ENCODE measurements around the gene P2RX2.

Gene P2RX2

DNA sequence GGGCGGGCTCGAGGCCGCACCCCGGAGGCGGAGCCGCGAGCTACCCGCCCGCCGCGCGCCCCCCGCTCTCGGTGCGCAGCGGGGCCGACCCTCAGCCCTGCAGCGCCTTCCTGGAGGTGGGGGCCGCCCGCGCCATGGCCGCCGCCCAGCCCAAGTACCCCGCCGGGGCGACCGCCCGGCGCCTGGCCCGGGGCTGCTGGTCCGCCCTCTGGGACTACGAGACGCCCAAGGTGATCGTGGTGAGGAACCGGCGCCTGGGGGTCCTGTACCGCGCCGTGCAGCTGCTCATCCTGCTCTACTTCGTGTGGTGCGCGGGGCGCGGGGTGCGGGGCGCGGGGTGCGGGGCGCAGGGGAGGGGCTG lies at the start of gene P2RX2:
Gene P2RX2, plus strand, starts transcription at position 94 of the 361 bp plus-strand sequence. Its CDS starts 41 bp downstream, at position 135.
- DNase-seq = no peak

DNA sequence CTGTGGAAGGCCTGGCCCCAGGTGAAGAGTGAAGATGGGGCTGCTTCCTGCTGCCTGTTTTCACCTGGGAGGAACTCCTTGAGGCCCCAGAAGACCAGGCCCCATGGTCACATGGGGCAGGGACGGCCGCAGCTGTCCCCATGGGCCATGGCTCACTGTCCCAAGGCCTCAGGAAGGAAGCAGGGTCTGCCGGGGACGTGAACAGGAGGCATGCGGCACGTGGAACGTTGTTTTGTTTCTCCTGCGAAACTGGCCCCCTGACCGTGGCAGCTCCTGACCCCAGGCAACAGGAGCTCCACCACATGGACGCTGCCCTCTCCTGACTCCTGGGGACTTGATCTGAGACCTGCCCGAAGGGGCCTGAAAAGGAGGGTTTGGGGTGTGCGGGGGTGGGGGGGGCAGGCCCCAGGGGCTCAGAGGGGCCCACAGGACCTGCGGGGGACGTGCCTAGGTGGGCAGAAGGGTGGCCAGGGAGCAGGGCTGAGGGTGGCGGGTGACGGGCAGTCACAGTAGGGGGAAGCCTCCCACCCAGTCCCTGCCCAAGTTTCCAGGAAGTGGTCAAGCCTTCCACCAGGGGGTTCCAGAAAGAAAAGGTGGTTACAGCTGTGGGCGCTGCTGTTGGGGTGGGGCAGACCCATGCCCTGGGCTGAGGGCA lies 49.6 kb upstream of the P2RX2 start:
- no peak for DNase-seq

DNA sequence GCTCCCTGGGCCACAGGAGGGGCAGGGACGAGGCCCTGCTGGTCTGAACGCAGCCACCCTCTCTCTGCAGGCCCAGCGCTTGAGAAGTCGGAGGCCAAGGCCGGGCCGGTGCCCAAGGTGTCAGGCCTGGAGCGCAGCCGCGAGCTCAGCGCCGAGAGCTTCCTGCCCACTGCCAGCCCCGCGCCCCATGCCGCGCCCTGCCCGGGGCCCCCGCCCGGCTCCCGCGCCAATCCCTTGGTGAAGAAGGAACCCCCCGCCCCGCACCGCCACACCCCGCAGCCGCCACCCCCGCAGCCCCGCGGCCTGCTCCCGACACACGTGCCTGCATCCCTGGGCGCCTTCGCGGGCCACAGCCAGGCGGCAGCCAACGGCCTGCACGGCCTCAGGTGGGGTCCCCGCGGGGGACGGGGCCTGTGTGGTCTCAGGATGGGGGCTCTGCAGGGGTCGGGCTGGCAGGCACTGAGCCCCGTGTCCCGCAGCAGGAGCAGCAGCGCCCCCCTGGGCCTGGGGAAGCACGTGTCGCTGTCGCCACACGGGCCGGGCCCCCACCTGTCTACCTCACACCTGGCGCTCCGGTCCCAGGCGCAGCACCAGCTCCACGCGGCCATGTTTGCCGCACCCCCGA lies 48.6 kb upstream of the P2RX2 start:
- DNase-seq = no peak

DNA sequence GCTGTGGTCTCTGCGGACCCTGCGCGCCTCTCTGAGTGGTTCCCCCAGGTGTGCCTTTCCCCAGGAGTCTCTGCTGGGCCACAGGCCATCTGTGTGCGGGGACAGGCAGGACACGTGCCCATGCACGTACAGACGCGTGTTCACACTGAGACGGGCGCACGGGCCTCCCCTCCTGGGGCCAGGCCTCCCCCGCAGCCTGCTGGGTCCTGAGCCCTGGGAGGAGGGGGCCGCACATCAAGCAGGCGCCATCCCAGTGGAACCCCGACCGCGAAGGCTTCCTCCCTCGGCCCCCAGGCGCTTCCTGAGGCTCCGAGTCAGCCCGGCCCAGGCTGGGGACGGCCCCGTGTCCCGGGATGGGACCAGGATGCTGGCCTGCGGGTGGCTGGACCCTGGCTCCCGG lies 47.9 kb upstream of the P2RX2 start:
- DNase-seq = no peak

DNA sequence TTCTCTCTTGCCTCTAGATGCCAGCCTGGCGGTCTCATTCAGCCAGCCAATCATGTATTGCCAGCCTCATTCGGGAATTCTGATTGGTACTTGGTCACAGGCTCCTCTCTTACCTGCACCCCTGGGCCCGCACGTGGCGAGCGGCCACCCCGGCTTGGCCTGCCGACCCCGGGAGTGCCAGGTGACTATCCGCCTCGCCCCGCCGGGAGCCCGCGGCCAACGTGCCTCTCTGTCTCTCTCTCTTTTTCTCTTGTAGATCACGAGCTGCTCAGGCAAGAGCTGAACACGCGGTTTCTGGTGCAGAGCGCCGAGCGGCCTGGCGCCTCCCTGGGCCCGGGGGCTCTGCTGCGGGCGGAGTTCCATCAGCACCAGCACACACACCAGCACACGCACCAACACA lies 47.5 kb upstream of the P2RX2 start:
- no peak for DNase-seq

GRCh38 chr12:132571598-132571997 lies 47.0 kb upstream of the P2RX2 start:
- DNase-seq = no peak

GRCh38 chr12:132572106-132572505 lies 46.5 kb upstream of the P2RX2 start:
- no peak for DNase-seq

DNA sequence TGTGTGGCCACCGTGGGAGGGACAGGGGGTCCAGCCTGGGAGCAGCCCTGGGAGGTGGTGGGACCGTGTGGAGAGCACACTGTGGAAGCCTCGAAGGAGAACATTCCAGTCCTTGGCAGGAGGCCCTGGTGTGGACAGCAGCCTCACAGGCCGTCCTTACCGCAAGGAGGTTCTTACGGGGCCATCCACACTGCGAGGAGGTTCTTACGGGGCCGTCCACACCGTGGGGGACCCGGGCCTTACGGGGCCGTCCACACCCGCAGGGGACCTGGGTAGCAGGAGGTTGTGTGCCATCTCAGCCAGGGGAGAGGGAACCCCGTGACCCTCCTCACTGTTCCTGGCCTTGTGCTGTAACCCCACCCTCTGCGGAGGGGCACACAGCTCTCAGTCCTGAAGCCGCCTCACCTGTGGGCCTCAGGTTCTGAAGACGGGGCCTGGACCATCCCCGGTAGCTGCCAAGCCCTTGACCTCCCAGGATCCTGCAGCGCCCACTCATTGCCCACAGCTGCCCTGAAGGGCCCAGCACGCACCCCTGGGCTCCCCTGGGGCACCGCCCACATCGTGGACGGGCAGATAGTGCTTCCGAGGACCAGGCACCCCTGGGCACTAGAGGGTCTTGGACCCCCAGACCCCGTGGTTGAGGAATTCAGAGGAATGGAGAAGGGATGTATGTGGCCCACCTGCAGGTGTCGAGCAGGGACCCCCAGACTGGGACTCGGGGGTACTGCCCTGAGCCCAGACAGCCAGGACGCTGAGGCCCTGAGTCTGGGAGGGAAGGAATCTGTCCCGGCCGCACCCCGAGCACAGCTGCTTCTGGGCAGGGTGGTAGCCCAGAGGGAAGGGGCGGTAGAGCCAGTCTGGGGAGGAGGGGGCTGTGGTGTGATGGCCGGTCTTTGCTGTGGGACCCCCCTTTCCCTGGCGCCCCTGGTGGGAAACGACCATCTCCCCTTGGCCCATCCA lies 45.5 kb upstream of the P2RX2 start:
- DNase-seq = no peak

- no peak for DNase-seq
These were observed 44.1 kb upstream of the P2RX2 start for GRCh38 chr12:132574271-132574996.

DNA sequence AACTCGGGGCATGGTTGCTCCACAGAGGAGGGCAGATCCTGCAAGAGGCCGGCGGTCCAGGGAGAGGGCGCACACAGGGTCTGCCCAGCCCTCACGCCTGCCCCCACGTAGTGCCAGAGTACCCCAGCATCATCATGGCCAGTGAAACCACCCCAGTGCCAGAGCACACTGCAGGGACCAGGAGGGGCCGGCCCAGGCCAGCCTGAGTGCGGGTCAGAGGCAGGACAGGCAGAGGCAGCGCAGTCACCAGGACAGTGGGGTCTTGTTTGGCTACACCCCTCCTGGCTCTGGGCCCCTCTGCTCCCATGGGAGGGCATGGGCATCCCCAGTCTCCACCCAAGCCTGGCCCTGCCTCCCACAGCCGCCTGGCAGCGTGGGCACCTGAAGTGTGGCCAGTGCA lies 42.9 kb upstream of the P2RX2 start:
- DNase-seq = no peak

DNA sequence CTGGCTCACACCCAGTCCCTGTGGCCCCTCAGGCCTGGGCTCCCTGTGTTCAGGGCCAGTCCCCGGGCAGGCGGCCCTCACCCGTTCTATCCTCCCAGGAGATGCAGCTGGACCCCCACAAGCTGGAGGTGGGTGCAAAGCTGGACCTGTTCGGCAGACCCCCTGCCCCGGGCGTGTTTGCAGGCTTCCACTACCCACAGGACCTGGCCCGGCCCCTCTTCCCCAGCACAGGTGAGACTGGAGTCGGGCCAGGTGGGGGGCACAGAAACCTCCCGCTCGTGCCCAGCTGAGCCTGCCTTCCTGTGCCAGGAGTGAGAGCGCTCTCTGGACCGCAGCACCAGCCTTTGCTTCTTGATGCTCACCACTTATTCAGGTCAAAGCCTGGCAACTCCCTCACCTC lies 41.9 kb upstream of the P2RX2 start:
- DNase-seq = no peak

DNA sequence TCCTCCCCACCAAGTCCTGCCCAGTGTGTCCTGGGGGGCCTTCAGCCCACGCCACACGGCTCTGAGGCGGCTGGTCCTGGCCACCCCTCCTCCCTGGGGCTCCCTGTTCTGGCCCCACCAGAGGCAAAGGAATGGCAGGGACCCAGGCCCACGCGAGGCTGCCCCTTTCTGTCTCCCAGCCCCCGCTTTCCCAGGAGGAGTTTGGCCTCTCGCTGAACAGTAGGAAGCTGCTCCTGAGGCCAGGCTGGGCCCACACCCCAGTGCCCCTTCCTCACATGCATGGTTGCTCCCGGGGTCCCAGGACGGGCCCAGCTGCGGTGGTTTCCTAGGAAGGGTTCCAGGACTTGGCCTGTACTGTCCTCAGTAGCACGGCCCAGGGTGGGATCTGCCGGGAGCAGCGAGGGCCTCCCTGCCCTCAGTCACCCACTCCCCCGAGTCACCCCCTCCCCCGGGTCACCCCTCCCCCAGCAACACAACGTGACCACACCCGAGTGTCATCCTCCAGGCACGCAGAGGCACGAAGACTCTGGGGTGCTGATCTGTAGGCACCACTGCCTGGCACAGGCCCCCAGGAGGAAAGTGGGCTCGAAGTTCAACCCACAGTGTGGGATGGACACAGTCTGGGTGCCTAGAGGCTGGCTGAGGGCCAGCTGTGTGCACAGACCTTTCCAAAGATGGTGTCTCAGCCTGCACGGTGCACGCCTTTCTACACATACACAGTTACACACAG lies 41.2 kb upstream of the P2RX2 start:
- DNase-seq = no peak

DNA sequence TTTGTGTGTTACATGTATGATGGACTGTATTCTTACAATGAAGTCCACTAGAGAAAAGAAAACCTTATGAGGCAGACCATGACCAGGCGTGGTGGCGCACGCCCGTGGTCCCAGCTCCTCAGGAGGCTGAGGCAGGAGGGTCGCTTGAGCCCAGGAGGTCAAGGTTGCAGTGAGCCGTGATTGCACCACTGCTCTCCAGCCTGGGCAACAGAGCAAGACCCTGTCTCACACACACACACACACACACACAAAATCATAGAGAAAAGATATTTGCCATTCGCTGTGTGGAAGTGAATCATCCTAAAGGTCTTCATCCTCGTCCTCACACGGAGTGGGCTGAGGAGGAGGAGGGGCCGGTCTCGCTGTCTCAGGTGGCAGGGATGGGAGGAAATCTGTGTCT lies 40.5 kb upstream of the P2RX2 start:
- DNase-seq = no peak

DNA sequence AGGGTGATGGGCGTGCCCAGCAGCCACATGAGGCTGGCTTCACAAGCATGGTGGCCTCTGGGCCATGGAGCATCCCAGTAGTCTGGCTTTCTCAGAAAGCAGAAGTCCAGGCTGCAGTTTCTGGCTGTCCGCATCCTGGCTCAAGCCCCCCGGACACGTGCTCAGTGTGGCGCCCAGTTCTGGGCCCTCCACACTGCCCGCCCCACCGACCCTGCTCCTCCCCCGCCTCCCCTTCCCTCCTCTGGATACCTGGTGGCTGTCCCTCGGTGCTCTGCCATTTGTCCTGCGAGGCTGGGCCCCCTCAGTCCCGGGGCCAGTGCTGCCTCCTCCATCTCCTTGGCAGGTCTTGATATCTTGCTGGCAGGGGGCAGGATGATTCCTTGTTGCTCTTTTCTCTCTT lies 39.8 kb upstream of the P2RX2 start:
- DNase-seq = no peak

DNA sequence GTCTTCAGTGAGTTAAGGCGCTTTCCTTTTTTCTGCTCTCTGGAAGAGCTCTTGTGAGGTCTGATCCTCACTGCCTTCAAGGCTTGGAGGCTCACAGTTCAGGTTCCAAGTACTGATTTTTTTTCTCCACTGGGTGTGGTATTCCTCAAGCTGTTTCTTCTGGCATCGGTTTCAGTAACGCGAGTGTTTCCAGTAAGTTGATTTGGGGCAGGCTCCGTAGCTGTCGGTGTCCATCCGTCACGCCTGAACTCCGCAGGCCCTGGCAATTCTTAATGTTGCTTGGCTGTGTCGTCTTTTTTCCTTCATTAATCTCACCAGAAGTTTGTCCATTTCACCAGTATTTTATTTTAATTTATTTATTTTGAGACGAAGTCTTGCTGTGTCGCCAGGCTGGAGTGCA lies 38.8 kb upstream of the P2RX2 start:
- DNase-seq = no peak

GRCh38 chr12:132580701-132581292 lies 37.8 kb upstream of the P2RX2 start:
- no peak for DNase-seq

- DNase-seq = no peak
These were observed 37.1 kb upstream of the P2RX2 start for GRCh38 chr12:132581348-132582057.

GRCh38 chr12:132582058-132582420 lies 36.5 kb upstream of the P2RX2 start:
- no peak for DNase-seq

- no peak for DNase-seq
These were observed 35.8 kb upstream of the P2RX2 start for GRCh38 chr12:132582582-132583410.

- no peak for DNase-seq
These were observed 35.2 kb upstream of the P2RX2 start for GRCh38 chr12:132583411-132583710.

DNA sequence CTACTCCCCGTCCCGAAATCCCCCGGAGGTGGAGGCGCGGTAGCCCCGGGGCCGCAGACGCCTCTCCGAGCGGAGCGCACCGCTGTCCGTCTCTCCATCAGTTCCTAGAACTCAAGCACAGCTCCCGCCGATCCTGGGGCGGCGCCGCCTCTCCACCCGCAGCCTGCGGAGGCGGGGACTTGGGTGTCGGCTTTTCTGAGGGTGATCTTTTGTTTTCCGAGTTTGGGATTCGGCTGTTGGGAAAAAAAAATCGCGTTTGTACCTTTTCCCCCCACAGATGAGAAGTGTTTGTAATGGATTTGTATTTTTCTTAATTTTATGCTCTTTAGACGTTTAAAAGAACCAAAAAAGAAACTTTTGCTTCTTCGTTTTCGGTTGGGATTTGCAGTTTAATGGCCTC lies 34.8 kb upstream of the P2RX2 start:
- no peak for DNase-seq

Data from NCI-H446 (cell line).